Central memory CD4-positive, alpha-beta T cell (primary cell): Measurements from ENCODE around the gene PPP1R9B.

Experiments
- DNase-seq: peaks from one replicate; pipeline ENCODE4 v3.0.0; 2022
- total RNA-seq, 3 experiments: gene quantifications; one replicate each; lab custom pipeline; 2026; lab: John Stamatoyannopoulos, UW

Gene PPP1R9B
- total RNA-seq: 89.5 to 109 (median 107) reads per million in 3 experiments

GRCh38 chr17:50150354-50151040 is at the start of gene PPP1R9B:
TSS of gene PPP1R9B (minus strand) at chr17:50150677. CDS start at chr17:50150513, 164 bp downstream.
- no peak for DNase-seq

GRCh38 chr17:50199803-50200456 is 49.5 kb upstream of the PPP1R9B start:
- peak; percentile 83 for DNase-seq

- peak; percentile 3 for DNase-seq
Measured at GRCh38 chr17:50199211-50199802, 48.8 kb upstream of the PPP1R9B start.

- peak; percentile 35 for DNase-seq
Measured at GRCh38 chr17:50198026-50198669, 47.7 kb upstream of the PPP1R9B start.

GRCh38 chr17:50196826-50197225 is 46.3 kb upstream of the PPP1R9B start:
- no peak for DNase-seq

- no peak for DNase-seq
Measured at GRCh38 chr17:50196036-50196435, 45.6 kb upstream of the PPP1R9B start.

- DNase-seq: no peak
Measured at GRCh38 chr17:50194934-50195865, 44.7 kb upstream of the PPP1R9B start.

GRCh38 chr17:50194140-50194933 is 43.9 kb upstream of the PPP1R9B start:
- DNase-seq: no peak

GRCh38 chr17:50192618-50193291 is 42.3 kb upstream of the PPP1R9B start:
- no peak for DNase-seq

GRCh38 chr17:50192144-50192617 is 41.7 kb upstream of the PPP1R9B start:
- DNase-seq: no peak

- DNase-seq: no peak
Measured at GRCh38 chr17:50191359-50192143, 41.1 kb upstream of the PPP1R9B start.

GRCh38 chr17:50190603-50191358 is 40.3 kb upstream of the PPP1R9B start:
- DNase-seq: no peak

GRCh38 chr17:50190293-50190602 is 39.8 kb upstream of the PPP1R9B start:
- DNase-seq: no peak

- no peak for DNase-seq
Measured at GRCh38 chr17:50189550-50190292, 39.2 kb upstream of the PPP1R9B start.

GRCh38 chr17:50188921-50189549 is 38.6 kb upstream of the PPP1R9B start:
- DNase-seq: no peak

- no peak for DNase-seq
Measured at GRCh38 chr17:50188531-50188920, 38.0 kb upstream of the PPP1R9B start.

- DNase-seq: no peak
Measured at GRCh38 chr17:50187751-50188530, 37.5 kb upstream of the PPP1R9B start.
